Hematopoietic multipotent progenitor cell treated with erythropoietin and hydrocortisone succinate and interleukin-3 and kit ligand, for 15 days (in vitro differentiated cells): Measurements from ENCODE around the gene EEF1B2.
A peak's percentile ranks its signal among the peaks of the same experiment; 100 is the strongest.
"Not testable (repeated sequence)": the region's sequence is repeated elsewhere in the genome, so short reads cannot be mapped to it uniquely, and the experiment has no call there.

Source experiments
- DNase-seq: peaks from one replicate; pipeline ENCODE4 v3.0.0-alpha.2; 2015; ENCODE audit warnings: low spot score

The EEF1B2 gene

GRCh38 chr2:206164261-206164862, 4.7 kb downstream of the EEF1B2 start:
- DNase-seq = peak; percentile 66

- not testable (repeated sequence) for DNase-seq
Measured at GRCh38 chr2:206168230-206168629, 8.5 kb downstream of the EEF1B2 start.

GRCh38 chr2:206171624-206172397, 12.1 kb downstream of the EEF1B2 start:
- DNase-seq = not testable (repeated sequence)

GRCh38 chr2:206173147-206173546, 13.5 kb downstream of the EEF1B2 start:
- no peak for DNase-seq

- no peak for DNase-seq
Measured at GRCh38 chr2:206176121-206176520, 16.4 kb downstream of the EEF1B2 start.

GRCh38 chr2:206176901-206177300, 17.2 kb downstream of the EEF1B2 start:
- no peak for DNase-seq

GRCh38 chr2:206181526-206181925, 21.8 kb downstream of the EEF1B2 start:
- DNase-seq = not testable (repeated sequence)

- DNase-seq = no peak
Measured at GRCh38 chr2:206189691-206190090, 30.0 kb downstream of the EEF1B2 start.

GRCh38 chr2:206190111-206190510, 30.4 kb downstream of the EEF1B2 start:
- DNase-seq = no peak

- no peak for DNase-seq
Measured at GRCh38 chr2:206190689-206191088, 31.0 kb downstream of the EEF1B2 start.

GRCh38 chr2:206192157-206192556, 32.5 kb downstream of the EEF1B2 start:
- no peak for DNase-seq

GRCh38 chr2:206193671-206194357, 34.1 kb downstream of the EEF1B2 start:
- no peak for DNase-seq

- no peak for DNase-seq
Measured at GRCh38 chr2:206198677-206199076, 39.0 kb downstream of the EEF1B2 start.

- no peak for DNase-seq
Measured at GRCh38 chr2:206201075-206201848, 41.6 kb downstream of the EEF1B2 start.

- DNase-seq = no peak
Measured at GRCh38 chr2:206202446-206202845, 42.8 kb downstream of the EEF1B2 start.

- DNase-seq = no peak
Measured at GRCh38 chr2:206203331-206203730, 43.6 kb downstream of the EEF1B2 start.

GRCh38 chr2:206204710-206205109, 45.0 kb downstream of the EEF1B2 start:
- DNase-seq = no peak

GRCh38 chr2:206207316-206207715, 47.6 kb downstream of the EEF1B2 start:
- not testable (repeated sequence) for DNase-seq

GRCh38 chr2:206208900-206209299, 49.2 kb downstream of the EEF1B2 start:
- DNase-seq = no peak

GRCh38 chr2:206211657-206212255, 52.1 kb downstream of the EEF1B2 start:
- no peak for DNase-seq
